Osteocyte (in vitro differentiated cells): ENCODE measurements around the gene RASL12. TPM values are rescaled to one million over a fixed set of nuclear protein-coding genes. Genes with fewer than 3 reads are reported as not detected.

ENCODE experiments used
- DNase-seq: peaks from one replicate; pipeline ENCODE4 v3.0.0; 2021; ENCODE audit warnings: mixed read lengths; ENCODE audit not compliant: unreplicated experiment; ENCODE audit errors: extremely low spot score
- H3K27ac Mint-ChIP-seq: one replicate; pipeline ENCODE4 v1.8.0; 2021; ENCODE audit warnings: mild to moderate bottlenecking, mixed read lengths; ENCODE audit not compliant: unreplicated experiment
- H3K27me3 Mint-ChIP-seq: one replicate; pipeline ENCODE4 v1.8.0; 2021; ENCODE audit warnings: mixed read lengths; ENCODE audit not compliant: unreplicated experiment
- H3K36me3 Mint-ChIP-seq: one replicate; pipeline ENCODE4 v1.8.0; 2021; ENCODE audit warnings: mixed read lengths; ENCODE audit not compliant: unreplicated experiment
- H3K4me1 Mint-ChIP-seq: one replicate; pipeline ENCODE4 v1.8.0; 2021; ENCODE audit warnings: mixed read lengths; ENCODE audit not compliant: unreplicated experiment
- H3K4me3 Mint-ChIP-seq: one replicate; pipeline ENCODE4 v1.8.0; 2021; ENCODE audit warnings: mild to moderate bottlenecking, moderate library complexity, mixed read lengths; ENCODE audit not compliant: unreplicated experiment
- H3K9me3 Mint-ChIP-seq: one replicate; pipeline ENCODE4 v1.8.0; 2021; ENCODE audit warnings: mixed read lengths; ENCODE audit not compliant: unreplicated experiment
- CTCF ChIP-seq: fragments of 200-600 bp; sonication (generic); IDR thresholded peaks from 2 replicates; pipeline ENCODE4 v1.5.0; 2021; ENCODE audit warnings: antibody characterized with exemption, mild to moderate bottlenecking, moderate library complexity
- total RNA-seq: library from RNA; stranded (reverse); gene quantifications from 2 replicates; pipeline ENCODE4 v1.2.1, GENCODE V29; 2021

RASL12 gene
- total RNA-seq, 1 donor from 2014 or later = 0.78 TPM

GRCh38 chr15:65032801-65033537 is 34.8 kb downstream of the RASL12 start:
- H3K36me3 Mint-ChIP-seq = no peaks in the 10 kb centered on the region
- TF ChIP-seq CTCF = peak; percentile 72
- peaks cover 13% of the 10 kb centered on the region for H3K4me1 Mint-ChIP-seq
- H3K27me3 Mint-ChIP-seq = peaks cover 5% of the 10 kb centered on the region
- H3K4me3 Mint-ChIP-seq = peak overlapping the region; percentile 27
- no peak for DNase-seq
- no peaks in the 10 kb centered on the region for H3K9me3 Mint-ChIP-seq
- peak overlapping the region; percentile 57 for H3K27ac Mint-ChIP-seq

- Mint-ChIP-seq H3K4me3 (peak overlapping the region; percentile 62), H3K27me3 (peaks cover 5% of the 10 kb centered on the region), H3K9me3 (no peaks in the 10 kb centered on the region), H3K36me3 (peaks cover 11% of the 10 kb centered on the region), H3K27ac (no peak overlapping the region), H3K4me1 (peaks cover 19% of the 10 kb centered on the region)
- no peak for TF ChIP-seq CTCF
- no peak for DNase-seq
Measured at GRCh38 chr15:65029736-65030208, 38.0 kb downstream of the RASL12 start.

GRCh38 chr15:65028921-65029735 is 38.7 kb downstream of the RASL12 start, which contains the start of gene MTFMT:
Gene MTFMT (minus strand): TSS chr15:65029639. CDS start chr15:65029613, 26 bp downstream.
- peak within 1 kb of the TSS; percentile 8 for H3K27ac Mint-ChIP-seq
- H3K4me3 Mint-ChIP-seq = peak within 1 kb of the TSS; percentile 78

GRCh38 chr15:65028338-65028737 is 39.5 kb downstream of the RASL12 start:
- no peaks in the 10 kb centered on the region for H3K9me3 Mint-ChIP-seq
- H3K4me1 Mint-ChIP-seq = peaks cover 16% of the 10 kb centered on the region
- peaks cover 20% of the 10 kb centered on the region for H3K36me3 Mint-ChIP-seq
- H3K27me3 Mint-ChIP-seq = peaks cover 5% of the 10 kb centered on the region
- peak overlapping the region; percentile 78 for H3K4me3 Mint-ChIP-seq
- TF ChIP-seq CTCF = no peak
- H3K27ac Mint-ChIP-seq = no peak overlapping the region
- no peak for DNase-seq

More at GRCh38 chr15:65028921-65029735, 38.7 kb downstream of the RASL12 start, which contains the start of gene MTFMT:
- Mint-ChIP-seq H3K27me3 (peaks cover 5% of the 10 kb centered on the region), H3K9me3 (no peaks in the 10 kb centered on the region), H3K36me3 (peaks cover 16% of the 10 kb centered on the region), H3K4me1 (peaks cover 19% of the 10 kb centered on the region)
- DNase-seq = peak; percentile 95
- TF ChIP-seq CTCF = peak; percentile 21

GRCh38 chr15:65027593-65027992 is 40.2 kb downstream of the RASL12 start:
- no peak overlapping the region for H3K4me3 Mint-ChIP-seq
- H3K36me3 Mint-ChIP-seq = peaks cover 23% of the 10 kb centered on the region
- H3K27me3 Mint-ChIP-seq = peaks cover 5% of the 10 kb centered on the region
- no peak for DNase-seq
- H3K9me3 Mint-ChIP-seq = no peaks in the 10 kb centered on the region
- no peak for TF ChIP-seq CTCF
- H3K27ac Mint-ChIP-seq = no peak overlapping the region
- peaks cover 12% of the 10 kb centered on the region for H3K4me1 Mint-ChIP-seq
